ENCODE data around the gene ZNF26.

- TF ChIP-seq CTCF (IDR thresholded peaks at IDR 0.05), result no peak
- TF ChIP-seq POLR2AphosphoS5 (IDR thresholded peaks at IDR 0.05), result no peak
Measured at GRCh38 chr12:132965796-132966195, 20.4 kb upstream of the ZNF26 start.
